Stomach (tissue), 4 donors: ENCODE measurements around the gene COX5A.

Source experiments
- CTCF ChIP-seq, 7 experiments: fragments of 450-650 bp in 4 of 7; fragments of 200-600 bp in 3 of 7; sonication (generic) in 3 of 7; IDR thresholded peaks; one replicate each; pipeline ENCODE4 v1.5.1; 2016 to 2019; ENCODE audit warnings: antibody characterized with exemption in 7 of 7, control low read depth in 2 of 7, mild to moderate bottlenecking in 1 of 7
- POLR2A ChIP-seq, 4 donors: fragments of 450-650 bp; IDR thresholded peaks; one replicate each; pipeline ENCODE4 v1.6.1; 2016; ENCODE audit warnings: antibody characterized with exemption in 4 of 4, control low read depth in 2 of 4, mild to moderate bottlenecking in 1 of 4, moderate library complexity in 1 of 4
- POLR2AphosphoS5 ChIP-seq, 3 donors: sonication (generic); formaldehyde crosslinking; IDR thresholded peaks; one replicate each; pipeline ENCODE4 v1.6.1; 2016; ENCODE audit warnings: antibody characterized with exemption in 3 of 3

GRCh38 chr15:74961616-74962015 lies 23.7 kb upstream of the COX5A start:
- TF ChIP-seq POLR2A (IDR thresholded peaks at IDR 0.05) (no peak), CTCF (IDR thresholded peaks at IDR 0.05) (no peak), POLR2AphosphoS5 (IDR thresholded peaks at IDR 0.05) (no peak)
